ELF-1 (cell line): ENCODE measurements around the gene CDKN2A.
A peak's percentile ranks its signal among the peaks of the same experiment; 100 is the strongest.
"Not testable (repeated sequence)": the region's sequence is repeated elsewhere in the genome, so short reads cannot be mapped to it uniquely, and the experiment has no call there.

ENCODE experiments used
- DNase-seq: peaks from one replicate; pipeline ENCODE4 v3.0.0-alpha.2; 2016; ENCODE audit warnings: low read depth, low spot score

CDKN2A gene

GRCh38 chr9:21982861-21983560 is 11.2 kb downstream of the CDKN2A start:
- no peak for DNase-seq

- no peak for DNase-seq
Measured at GRCh38 chr9:21982391-21982790, 11.8 kb downstream of the CDKN2A start.

GRCh38 chr9:21976334-21976875 is 17.8 kb downstream of the CDKN2A start:
- DNase-seq, result no peak

- peak; percentile 66 for DNase-seq
Measured at GRCh38 chr9:21974722-21975409, 19.3 kb downstream of the CDKN2A start.

- no peak for DNase-seq
Measured at GRCh38 chr9:21974343-21974721, 19.9 kb downstream of the CDKN2A start.

- no peak for DNase-seq
Measured at GRCh38 chr9:21972361-21972760, 21.8 kb downstream of the CDKN2A start.

- peak; percentile 15 for DNase-seq
Measured at GRCh38 chr9:21970800-21971640, 23.2 kb downstream of the CDKN2A start.

GRCh38 chr9:21969951-21970799 is 24.0 kb downstream of the CDKN2A start:
- DNase-seq, result no peak

GRCh38 chr9:21969011-21969940 is 24.9 kb downstream of the CDKN2A start:
- peak; percentile 60 for DNase-seq

GRCh38 chr9:21968331-21969010 is 25.7 kb downstream of the CDKN2A start:
- peak; percentile 65 for DNase-seq

GRCh38 chr9:21967702-21968101 is 26.5 kb downstream of the CDKN2A start:
- DNase-seq, result no peak

- DNase-seq, result peak; percentile 7
Measured at GRCh38 chr9:21967169-21967568, 27.0 kb downstream of the CDKN2A start.

GRCh38 chr9:21966140-21966851 is 27.9 kb downstream of the CDKN2A start:
- DNase-seq, result no peak

GRCh38 chr9:21965401-21965951 is 28.7 kb downstream of the CDKN2A start:
- DNase-seq, result peak; percentile 64

- peak; percentile 12 for DNase-seq
Measured at GRCh38 chr9:21964925-21965385, 29.2 kb downstream of the CDKN2A start.

- DNase-seq, result no peak
Measured at GRCh38 chr9:21961569-21961968, 32.6 kb downstream of the CDKN2A start.

- not testable (repeated sequence) for DNase-seq
Measured at GRCh38 chr9:21959268-21959667, 34.9 kb downstream of the CDKN2A start.

- DNase-seq, result no peak
Measured at GRCh38 chr9:21958833-21959232, 35.4 kb downstream of the CDKN2A start.
